Measurements from ENCODE around the gene DSCAML1. TPM values are rescaled to one million over a fixed set of nuclear protein-coding genes. Genes with fewer than 3 reads are reported as not detected.

Gene DSCAML1
- total and polyA plus RNA-seq, 9 of the 15 experiments (the other 6 are each of a cell fraction or from before 2014, with no cell fraction given), result not detected

DNA sequence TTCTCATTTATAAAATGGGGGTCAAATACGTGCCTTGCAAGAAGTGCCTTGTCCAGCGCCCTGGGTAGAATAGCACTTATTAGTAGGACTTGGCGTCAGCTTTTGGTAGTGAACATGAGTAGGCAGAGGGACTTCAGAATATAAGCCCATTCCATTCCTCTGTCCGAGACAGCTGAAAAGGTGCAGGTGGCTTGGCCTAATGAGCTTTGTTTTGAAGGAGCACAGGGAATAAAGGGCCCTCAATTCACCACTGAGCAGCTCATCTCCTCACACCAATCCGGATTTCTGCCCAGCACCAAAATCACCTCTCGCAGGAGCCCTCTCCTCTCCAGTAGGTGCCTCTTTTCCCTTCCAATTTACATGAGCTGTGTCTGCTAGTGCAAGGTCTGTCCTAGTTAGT, 91.2 kb downstream of the DSCAML1 start:
- 2% methylated on average over 6 of the region's 6 CpGs for whole genome bisulfite sequencing (ENCODE audit: insufficient coverage, low coverage, missing lambda C conversion rate)
- no TSS peak for BruUV-seq (replicated peaks)
- no peaks in the 10 kb centered on the region; a peak in 1 of 5 replicates for H3K4me1 ChIP-seq (replicated peaks in 1 of 2; ENCODE audit: control insufficient read depth in 2 of 2, insufficient read depth in 2 of 2, low read length in 2 of 2)
- no peaks in the 10 kb centered on the region for H3K36me3 ChIP-seq (ENCODE audit: control insufficient read depth, insufficient read depth, low read length)
- ChIA-PET CTCF (ENCODE audit: low intra/inter-chr PET ratio) (no interaction called here), POLR2A (interaction anchor here (0.6 kb wide), 1 partner anchor 47 kb away, joined by 5 read pairs; no protein-coding TSS in a partner anchor)
- H3K9me3 ChIP-seq (replicated peaks; ENCODE audit: control insufficient read depth, insufficient read depth, low read depth, low read length), result no peaks in the 10 kb centered on the region
- no peak for FAIRE-seq
- no peak for ATAC-seq
- H3K9me1 ChIP-seq (ENCODE audit: control insufficient read depth, insufficient read depth, low read length), result no peaks in the 10 kb centered on the region
- H3K4me3 ChIP-seq, result no peak overlapping the region
- intact Hi-C loops (cut with micrococcal nuclease) (no loop called here), in situ Hi-C loops (cut with MboI) (no loop called here)
- no peak overlapping the region for H3K4me2 ChIP-seq (ENCODE audit: insufficient read depth, low read length)
- no peak overlapping the region for H3K27ac ChIP-seq (ENCODE audit: extremely low read depth, low read depth, low read length)
- peaks cover 45 to 74% of the 10 kb centered on the region in 2 experiments for H3K27me3 ChIP-seq (ENCODE audit: control insufficient read depth in 2 of 2, insufficient read depth in 2 of 2, low read length in 2 of 2)
- TF ChIP-seq SRSF3 (IDR thresholded peaks at IDR 0.05; ENCODE audit: insufficient read depth, low read length) (no peak), RNF219 (CRISPR knock-in tag; IDR thresholded peaks at IDR 0.05) (no peak), CTBP1 (IDR thresholded peaks at IDR 0.05; ENCODE audit: borderline replicate concordance) (no peak), GATAD2A (IDR thresholded peaks at IDR 0.05) (no peak), THAP7 (CRISPR knock-in tag; IDR thresholded peaks at IDR 0.05) (no peak), RBM17 (IDR thresholded peaks at IDR 0.05; ENCODE audit: borderline replicate concordance, low read depth, low read length) (no peak), HES1 (IDR thresholded peaks at IDR 0.05; ENCODE audit: low read depth) (no peak), CHD1 (IDR thresholded peaks at IDR 0.05; ENCODE audit: low read length) (no peak), EWSR1 (IDR thresholded peaks at IDR 0.05; ENCODE audit: borderline replicate concordance, low read depth, partially characterized antibody) (no peak)
- DNase-seq (ENCODE audit: extremely low read depth in 1 of 4, low spot score in 3 of 4), result no peak
- H2AFZ ChIP-seq (ENCODE audit: low read depth, low read length), result no peak overlapping the region
- 0 out of 2 replicates have a peak, but pooled peaks cover 5% of the 10 kb centered on the region for H4K20me1 ChIP-seq (replicated peaks; ENCODE audit: control insufficient read depth, insufficient read depth, low read length)
- no peak overlapping the region for H3K9ac ChIP-seq (ENCODE audit: insufficient read depth in 1 of 2, low read depth in 2 of 2, low read length in 2 of 2)
- no peaks in the 10 kb centered on the region for H3K79me2 ChIP-seq (ENCODE audit: control insufficient read depth, insufficient read depth, low read length)

Data from K562 (cell line).